CD14-positive monocyte (primary cell): ENCODE measurements around the gene DRD1. TPM values are rescaled to one million over a fixed set of nuclear protein-coding genes. Genes with fewer than 3 reads are reported as not detected.

ENCODE experiments used
- DNase-seq, 3 donors: peaks; one replicate each; pipeline ENCODE4 v3.0.0-alpha.2; 2011 to 2022
- H2AFZ ChIP-seq: 2 replicates; pipeline ENCODE4 v1.6.0; 2012; ENCODE audit warnings: mild to moderate bottlenecking, low read depth, low read length, inconsistent platforms; ENCODE audit not compliant: insufficient read depth, poor library complexity, severe bottlenecking
- H3K27ac ChIP-seq, 2 donors: 1 replicate in 1 of 2; 2 replicates in 1 of 2; pipeline ENCODE4 v1.5.1; 2012 to 2013; ENCODE audit warnings: low read length in 2 of 2, control low read depth in 1 of 2, inconsistent platforms in 1 of 2, low read depth in 1 of 2, mild to moderate bottlenecking in 1 of 2
- H3K27me3 ChIP-seq, 2 donors: one replicate each; pipeline versions ENCODE4 v1.6.0 to v1.6.1; 2011 to 2013; ENCODE audit warnings: low read length in 2 of 2; ENCODE audit not compliant: control insufficient read depth in 2 of 2, insufficient read depth in 2 of 2
- H3K36me3 ChIP-seq, 2 donors: replicated peaks in 1 of 2; 1 replicate in 1 of 2; 2 replicates in 1 of 2; pipeline versions ENCODE4 v1.5.1 to v1.6.1; 2012 to 2013; ENCODE audit warnings: low read length in 2 of 2, control low read depth in 1 of 2, inconsistent platforms in 1 of 2, mild to moderate bottlenecking in 1 of 2; ENCODE audit not compliant: insufficient read depth in 2 of 2, control insufficient read depth in 1 of 2
- H3K4me1 ChIP-seq, 2 donors: 1 replicate in 1 of 2; 2 replicates in 1 of 2; pipeline versions ENCODE4 v1.5.1 to v1.6.1; 2012 to 2013; ENCODE audit warnings: low read length in 2 of 2, control low read depth in 1 of 2, inconsistent platforms in 1 of 2, mild to moderate bottlenecking in 1 of 2, moderate library complexity in 1 of 2; ENCODE audit not compliant: insufficient read depth in 2 of 2, control insufficient read depth in 1 of 2
- H3K4me2 ChIP-seq: replicated peaks from 2 replicates; pipeline ENCODE3; 2012; ENCODE audit warnings: low read length, moderate library complexity, mild to moderate bottlenecking; ENCODE audit not compliant: poor library complexity, severe bottlenecking; ENCODE audit errors: extremely low read depth
- H3K4me3 ChIP-seq, 3 experiments: fragments of 200-600 bp in 1 of 3; sonication (generic) in 1 of 3; replicated peaks in 1 of 3; 1 replicate in 2 of 3; 2 replicates in 1 of 3; pipeline ENCODE4 v1.5.1; 2011 to 2013; ENCODE audit warnings: low read length in 3 of 3, mild to moderate bottlenecking in 3 of 3, control low read depth in 2 of 3, low read depth in 2 of 3, inconsistent platforms in 1 of 3, moderate library complexity in 1 of 3
- H3K79me2 ChIP-seq: 2 replicates; pipeline ENCODE4 v1.6.0; 2012; ENCODE audit warnings: mild to moderate bottlenecking, control low read depth, inconsistent platforms, low read length, moderate library complexity; ENCODE audit not compliant: insufficient read depth
- H3K9ac ChIP-seq: 2 replicates; pipeline ENCODE4 v1.6.0; 2017; ENCODE audit warnings: low read length, mild to moderate bottlenecking; ENCODE audit not compliant: insufficient read depth, poor library complexity, severe bottlenecking
- H3K9me3 ChIP-seq, 2 donors: replicated peaks in 1 of 2; 1 replicate in 1 of 2; 2 replicates in 1 of 2; pipeline versions ENCODE4 v1.5.1 to v1.6.1; 2012 to 2013; ENCODE audit warnings: low read length in 2 of 2, control low read depth in 1 of 2; ENCODE audit not compliant: control insufficient read depth in 1 of 2, insufficient read depth in 1 of 2
- H4K20me1 ChIP-seq: 2 replicates; pipeline ENCODE4 v1.6.0; 2012; ENCODE audit warnings: mild to moderate bottlenecking, low read length, control low read depth, moderate library complexity; ENCODE audit not compliant: insufficient read depth
- H3K27ac Mint-ChIP-seq, 7 donors: one replicate each; pipeline ENCODE4 v1.8.0; 2020; ENCODE audit warnings: mild to moderate bottlenecking in 7 of 7, mixed read lengths in 7 of 7, moderate library complexity in 6 of 7, inconsistent platforms in 2 of 7
- H3K27me3 Mint-ChIP-seq, 3 donors: one replicate each; pipeline ENCODE4 v1.8.0; 2021 to 2022; ENCODE audit warnings: low read depth in 3 of 3, mild to moderate bottlenecking in 3 of 3, mixed read lengths in 3 of 3, moderate library complexity in 3 of 3, inconsistent platforms in 1 of 3
- H3K36me3 Mint-ChIP-seq, 2 donors: one replicate each; pipeline ENCODE4 v1.8.0; 2020; ENCODE audit warnings: mixed read lengths in 2 of 2, inconsistent platforms in 1 of 2, mild to moderate bottlenecking in 1 of 2
- H3K4me1 Mint-ChIP-seq: one replicate; pipeline ENCODE4 v1.8.0; 2020; ENCODE audit warnings: mild to moderate bottlenecking, mixed read lengths
- H3K4me3 Mint-ChIP-seq, 2 donors: one replicate each; pipeline ENCODE4 v1.8.0; 2020; ENCODE audit warnings: mild to moderate bottlenecking in 2 of 2, mixed read lengths in 2 of 2, moderate library complexity in 1 of 2
- H3K9me3 Mint-ChIP-seq, 7 donors: one replicate each; pipeline ENCODE4 v1.8.0; 2020 to 2022; ENCODE audit warnings: mixed read lengths in 7 of 7, mild to moderate bottlenecking in 6 of 7, moderate library complexity in 6 of 7, inconsistent platforms in 2 of 7
- CTCF ChIP-seq: fragments of 200-600 bp; IDR thresholded peaks from one replicate; pipeline ENCODE4 v1.8.0; 2022; ENCODE audit warnings: antibody characterized with exemption, mild to moderate bottlenecking
- WGBS: methylation state at CpG from one replicate; pipeline ENCODE4 v1.1.5; 2013; ENCODE audit warnings: missing lambda C conversion rate; ENCODE audit not compliant: insufficient coverage; 5-methylcytosine and 5-hydroxymethylcytosine counted together
- intact Hi-C, 2 donors: fragments of 100-400 bp; cut with micrococcal nuclease; formaldehyde crosslinking; loops; one replicate each; pipeline versions ENCODE4 v1.15.0 to v1.15.1; 2023
- polyA plus RNA-seq, 3 donors: library from polyadenylated mRNA; depleted of rRNA in 1 of 3; unstranded in 2 of 3; stranded (reverse) in 1 of 3; fragments of 300-500 nt in 2 of 3; fragments of >200 nt in 1 of 3; fragmentation: Illumina TruSeq in 2 of 3; gene quantifications; 1 replicate in 2 of 3; 2 replicates in 1 of 3; pipeline ENCODE4 v1.2.3, GENCODE V29; 2012 to 2021

Gene DRD1
- polyA plus RNA-seq, 3 donors, result not detected

- Histone ChIP-seq H3K79me2 (peaks cover 37% of the 10 kb centered on the region), H3K27me3 (no peaks in the 10 kb centered on the region), H2AFZ (no peak overlapping the region), H4K20me1 (no peaks in the 10 kb centered on the region), H3K27ac (no peak overlapping the region), H3K4me2 (no peak overlapping the region), H3K36me3 (peaks cover 23 to 41% of the 10 kb centered on the region in 2 donors), H3K9me3 (no peaks in the 10 kb centered on the region), H3K4me3 (no peak overlapping the region), H3K4me1 (no peaks in the 10 kb centered on the region), H3K9ac (no peak overlapping the region)
- intact Hi-C loops, result no loop called here
- H3K27me3 Mint-ChIP-seq, result peaks cover 0 to 1% (median 0%) of the 10 kb centered on the region in 3 donors
- H3K9me3 Mint-ChIP-seq, result no peaks in the 10 kb centered on the region
- H3K36me3 Mint-ChIP-seq, result peaks cover 41 to 47% of the 10 kb centered on the region in 2 donors
- H3K4me1 Mint-ChIP-seq, result peaks cover 2% of the 10 kb centered on the region
- TF ChIP-seq CTCF, result no peak
- H3K27ac Mint-ChIP-seq, result peak overlapping the region in 1 of 7 donors; percentile 8
- H3K4me3 Mint-ChIP-seq, result no peak overlapping the region
- no peak for DNase-seq
- 0% methylated on average over 3 of the region's 6 CpGs for WGBS
Observed at GRCh38 chr5:175489693-175490443, 45.9 kb upstream of the DRD1 start.

GRCh38 chr5:175487514-175488222, 43.7 kb upstream of the DRD1 start:
- no peak overlapping the region for H3K4me3 ChIP-seq
- H3K9ac ChIP-seq, result no peak overlapping the region
- H3K4me1 ChIP-seq, result no peaks in the 10 kb centered on the region
- Mint-ChIP-seq H3K4me3 (no peak overlapping the region), H3K27ac (peak overlapping the region in 1 of 7 donors; percentile 42), H3K4me1 (peaks cover 3% of the 10 kb centered on the region), H3K9me3 (no peaks in the 10 kb centered on the region), H3K27me3 (peaks cover 0 to 1% (median 0%) of the 10 kb centered on the region in 3 donors), H3K36me3 (peaks cover 42 to 44% of the 10 kb centered on the region in 2 donors)
- no peaks in the 10 kb centered on the region for H3K27me3 ChIP-seq
- peaks cover 10 to 19% of the 10 kb centered on the region in 2 donors for H3K36me3 ChIP-seq
- TF ChIP-seq CTCF, result no peak
- no peaks in the 10 kb centered on the region for H4K20me1 ChIP-seq
- DNase-seq, result no peak
- H2AFZ ChIP-seq, result no peak overlapping the region
- 98% methylated on average over 10 of the region's 11 CpGs for WGBS
- no peaks in the 10 kb centered on the region for H3K9me3 ChIP-seq
- H3K79me2 ChIP-seq, result peaks cover 57% of the 10 kb centered on the region
- no peak overlapping the region for H3K27ac ChIP-seq
- no peak overlapping the region for H3K4me2 ChIP-seq
- intact Hi-C loops, result no loop called here
